GM11168 (cell line): Measurements from ENCODE around the gene STARD7.

Source experiments
- in situ Hi-C: fragments of 300-500 bp; cut with MboI; formaldehyde crosslinking; loops from one replicate; pipeline ENCODE4 v1.12.0; 2022; ENCODE audit warnings: low sequenced_read_pairs; ENCODE audit not compliant: unreplicated experiment

The STARD7 gene

DNA sequence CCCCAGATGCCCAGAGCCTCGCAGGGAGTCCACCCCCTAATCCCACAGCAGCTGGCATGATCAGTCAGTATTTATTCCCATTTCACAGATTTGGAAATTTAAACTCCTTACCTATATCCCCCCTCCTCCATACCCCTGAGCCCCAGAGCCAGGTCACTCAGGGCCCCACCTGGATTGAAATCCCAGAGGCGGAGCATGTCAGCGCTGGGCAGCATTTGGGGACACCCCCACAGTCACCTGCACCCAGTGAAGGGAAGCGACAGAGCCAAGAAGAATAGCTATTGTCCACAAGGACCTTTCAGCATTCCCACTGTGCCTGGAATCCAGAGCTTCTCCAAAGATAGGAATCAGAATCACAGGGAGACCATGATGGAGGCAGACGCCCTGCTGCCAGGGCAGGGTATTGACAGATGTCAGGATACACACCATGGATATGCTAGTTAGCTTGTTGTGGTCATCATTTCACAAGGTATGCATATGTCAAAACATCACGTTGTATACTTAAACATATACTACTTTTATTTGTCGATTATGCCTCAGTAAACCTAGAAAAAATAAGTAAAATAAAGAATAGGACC is 69.4 kb downstream of the STARD7 start:
- in situ Hi-C loops: no loop called here

DNA sequence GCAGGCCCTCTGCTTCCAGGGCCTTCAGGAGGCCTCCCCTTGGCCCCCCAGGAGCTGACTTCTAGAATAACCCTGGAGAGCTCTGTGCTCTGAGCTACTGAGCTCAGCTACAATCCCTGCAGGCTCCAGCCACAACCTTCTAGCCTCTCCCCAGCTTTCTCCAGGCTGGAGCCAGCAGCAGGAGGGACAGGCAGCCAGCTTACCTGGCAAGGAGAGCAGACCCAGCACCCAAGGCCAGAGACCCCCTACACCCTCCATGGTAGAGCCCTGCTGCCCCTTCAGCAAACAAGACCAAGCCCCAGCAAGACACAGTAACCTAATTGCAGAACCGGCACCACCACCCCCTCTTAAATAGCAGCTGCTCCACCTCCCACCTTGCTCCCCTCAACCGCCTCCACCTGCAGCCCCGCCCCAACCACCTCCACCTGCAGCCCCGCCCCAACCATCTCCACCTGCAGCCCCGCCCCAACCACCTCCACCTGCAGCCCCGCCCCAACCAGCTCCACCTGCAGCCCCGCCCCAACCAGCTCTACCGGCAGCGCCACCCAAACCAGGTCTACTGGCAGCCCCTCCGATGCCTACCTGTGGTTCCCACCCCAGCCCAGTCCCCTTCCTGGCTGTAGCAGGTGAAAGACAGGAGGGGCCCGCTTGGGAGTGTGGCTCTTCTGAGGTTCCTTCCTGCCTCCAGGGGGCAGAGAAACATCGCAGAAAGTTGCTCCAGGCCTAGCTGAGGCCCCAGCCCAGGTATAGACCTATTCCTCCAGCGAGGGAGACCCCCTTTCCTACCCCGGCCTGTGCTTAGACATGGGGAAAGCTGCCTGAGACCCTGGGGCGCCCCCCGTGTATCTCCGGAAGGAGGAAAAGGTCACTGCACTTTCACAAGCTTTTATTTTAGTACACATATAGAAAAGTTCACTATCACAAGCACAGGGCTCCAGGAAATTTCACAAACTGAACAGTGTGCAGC is 70.2 kb downstream of the STARD7 start, which contains the start of gene ASTL:
ASTL (minus strand) TSS at position 324 of the 967 bp plus-strand sequence; CDS start at position 258, 66 bp downstream.
- in situ Hi-C loops: no loop called here

- in situ Hi-C loops: no loop called here
Observed at GRCh38 chr2:96137321-96138178, 71.1 kb downstream of the STARD7 start.

DNA sequence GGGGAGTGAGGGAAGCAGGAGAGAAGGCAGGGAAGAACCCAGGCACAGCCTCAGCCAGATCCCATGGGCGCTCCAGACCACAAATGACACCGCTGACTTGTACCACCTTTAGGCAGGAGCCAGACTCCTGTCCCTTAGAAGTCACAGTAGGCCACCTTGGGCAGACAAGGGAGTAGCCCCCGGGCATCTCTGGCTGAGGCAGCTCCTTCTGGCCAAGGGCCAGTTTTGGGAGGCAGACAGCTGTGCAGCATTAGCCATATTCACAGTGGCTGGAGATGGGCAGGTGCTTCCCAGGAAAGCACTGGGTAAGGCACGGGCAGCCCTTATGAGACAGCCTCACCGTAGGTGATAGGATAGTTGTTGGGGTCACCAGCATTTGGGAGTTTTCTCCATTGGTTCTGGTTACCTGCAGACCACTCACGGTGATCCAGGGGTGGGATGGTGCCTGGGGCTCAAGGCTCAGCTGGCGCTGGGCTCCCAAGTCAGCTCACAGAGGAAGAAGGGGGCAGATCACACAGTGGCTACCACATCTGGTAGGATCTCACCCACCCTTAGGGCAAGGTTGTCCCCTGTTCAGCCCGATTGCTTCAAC is 72.4 kb downstream of the STARD7 start:
- in situ Hi-C loops: no loop called here

DNA sequence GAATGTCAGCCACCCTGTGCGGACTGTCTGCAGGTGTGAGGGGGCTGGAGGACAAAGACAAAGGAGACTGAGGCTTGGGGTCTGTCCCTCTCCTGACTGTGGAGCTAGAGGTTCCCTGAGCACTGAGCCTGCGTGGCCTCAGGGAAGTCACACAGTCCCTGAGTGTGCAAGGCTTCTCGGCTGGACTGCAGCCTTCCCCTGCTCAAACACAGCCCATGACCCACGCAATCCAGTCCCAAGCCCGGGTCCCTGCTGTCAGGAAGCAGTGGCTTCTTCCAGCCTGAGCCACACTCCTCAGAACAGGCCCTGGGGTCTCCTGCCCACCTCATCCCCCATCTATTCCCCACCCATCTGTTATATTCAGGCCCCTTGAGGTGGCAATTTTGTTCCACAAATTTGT is 73.0 kb downstream of the STARD7 start:
- in situ Hi-C loops: no loop called here

DNA sequence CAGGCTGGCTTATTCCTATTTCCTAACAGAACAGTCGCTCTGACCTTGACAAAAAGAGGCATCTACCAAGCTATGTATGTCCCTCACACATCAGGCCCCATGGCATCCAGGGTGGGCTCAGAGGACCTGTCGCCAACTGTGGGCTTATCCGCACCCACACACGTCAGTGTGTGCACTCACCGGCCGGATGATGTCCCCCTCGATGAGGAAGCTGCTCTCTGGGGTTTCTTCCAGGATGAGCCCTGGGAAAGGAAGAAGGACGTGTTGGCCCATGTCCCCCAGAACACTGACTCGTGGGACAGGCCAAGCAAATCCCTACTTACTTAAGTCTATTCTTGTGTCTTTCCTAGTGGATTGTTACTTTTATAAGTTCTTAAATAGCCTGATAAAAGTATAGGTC is 73.5 kb downstream of the STARD7 start:
- in situ Hi-C loops: no loop called here
